Measurements from ENCODE around the gene PSEN2. TPM values are rescaled to one million over a fixed set of nuclear protein-coding genes. Genes with fewer than 3 reads are reported as not detected.

PSEN2 gene
- total and polyA plus RNA-seq, 2 experiments from 2014 or later, result 12.9 to 14.3 TPM

DNA sequence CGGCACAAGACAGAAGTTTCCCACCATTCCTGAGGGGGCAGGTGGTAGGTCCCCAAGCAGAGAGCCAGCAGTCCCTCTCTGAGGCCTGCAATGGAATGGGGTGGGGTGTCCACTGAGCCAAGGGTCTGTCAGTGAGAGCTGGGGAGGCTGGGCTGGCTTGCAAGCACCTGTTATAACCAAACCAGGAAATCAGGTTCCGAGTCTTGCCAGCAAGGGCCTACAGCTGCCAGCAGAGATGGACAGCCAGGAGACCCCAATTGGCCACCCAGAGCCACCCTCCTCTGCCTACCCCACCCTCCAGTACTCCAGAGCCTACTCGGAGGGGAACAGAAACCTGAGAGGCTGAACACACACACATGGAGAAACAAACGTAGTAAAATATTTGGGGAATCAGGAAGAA lies 32.2 kb downstream of the PSEN2 start:
- Histone ChIP-seq H3K36me3 (replicated peaks; ENCODE audit: insufficient read depth, low read depth) (no peaks in the 10 kb centered on the region), H2AFZ (no peak overlapping the region), H3K9me2 (replicated peaks; ENCODE audit: insufficient read depth) (no peaks in the 10 kb centered on the region), H4K20me1 (ENCODE audit: insufficient read depth, poor library complexity, severe bottlenecking) (no peaks in the 10 kb centered on the region), H3K9me3 (ENCODE audit: low read depth) (no peaks in the 10 kb centered on the region), H3K4me3 (no peak overlapping the region), H3K4me2 (no peak overlapping the region), H3K79me2 (no peaks in the 10 kb centered on the region), H3K27me3 (no peaks in the 10 kb centered on the region), H3K4me1 (ENCODE audit: insufficient read depth) (no peaks in the 10 kb centered on the region), H3K27ac (no peak overlapping the region)
- no peak for DNase-seq (ENCODE audit: low spot score)
- WGBS (ENCODE audit: low lambda C conversion rate, missing lambda C conversion rate), result 91% methylated on average over 4 of the region's 4 CpGs
- TF ChIP-seq EZH2 (IDR thresholded peaks at IDR 0.05; ENCODE audit: borderline replicate concordance) (no peak), EZH2phosphoT487 (IDR thresholded peaks at IDR 0.05; ENCODE audit: low read depth, severe bottlenecking, unreplicated experiment) (no peak)
- TF ChIP-seq, protein P1, sequence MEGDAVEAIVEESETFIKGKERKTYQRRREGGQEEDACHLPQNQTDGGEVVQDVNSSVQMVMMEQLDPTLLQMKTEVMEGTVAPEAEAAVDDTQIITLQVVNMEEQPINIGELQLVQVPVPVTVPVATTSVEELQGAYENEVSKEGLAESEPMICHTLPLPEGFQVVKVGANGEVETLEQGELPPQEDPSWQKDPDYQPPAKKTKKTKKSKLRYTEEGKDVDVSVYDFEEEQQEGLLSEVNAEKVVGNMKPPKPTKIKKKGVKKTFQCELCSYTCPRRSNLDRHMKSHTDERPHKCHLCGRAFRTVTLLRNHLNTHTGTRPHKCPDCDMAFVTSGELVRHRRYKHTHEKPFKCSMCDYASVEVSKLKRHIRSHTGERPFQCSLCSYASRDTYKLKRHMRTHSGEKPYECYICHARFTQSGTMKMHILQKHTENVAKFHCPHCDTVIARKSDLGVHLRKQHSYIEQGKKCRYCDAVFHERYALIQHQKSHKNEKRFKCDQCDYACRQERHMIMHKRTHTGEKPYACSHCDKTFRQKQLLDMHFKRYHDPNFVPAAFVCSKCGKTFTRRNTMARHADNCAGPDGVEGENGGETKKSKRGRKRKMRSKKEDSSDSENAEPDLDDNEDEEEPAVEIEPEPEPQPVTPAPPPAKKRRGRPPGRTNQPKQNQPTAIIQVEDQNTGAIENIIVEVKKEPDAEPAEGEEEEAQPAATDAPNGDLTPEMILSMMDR (IDR thresholded peaks at IDR 0.05; ENCODE audit: poor library complexity), result no peak

DNA sequence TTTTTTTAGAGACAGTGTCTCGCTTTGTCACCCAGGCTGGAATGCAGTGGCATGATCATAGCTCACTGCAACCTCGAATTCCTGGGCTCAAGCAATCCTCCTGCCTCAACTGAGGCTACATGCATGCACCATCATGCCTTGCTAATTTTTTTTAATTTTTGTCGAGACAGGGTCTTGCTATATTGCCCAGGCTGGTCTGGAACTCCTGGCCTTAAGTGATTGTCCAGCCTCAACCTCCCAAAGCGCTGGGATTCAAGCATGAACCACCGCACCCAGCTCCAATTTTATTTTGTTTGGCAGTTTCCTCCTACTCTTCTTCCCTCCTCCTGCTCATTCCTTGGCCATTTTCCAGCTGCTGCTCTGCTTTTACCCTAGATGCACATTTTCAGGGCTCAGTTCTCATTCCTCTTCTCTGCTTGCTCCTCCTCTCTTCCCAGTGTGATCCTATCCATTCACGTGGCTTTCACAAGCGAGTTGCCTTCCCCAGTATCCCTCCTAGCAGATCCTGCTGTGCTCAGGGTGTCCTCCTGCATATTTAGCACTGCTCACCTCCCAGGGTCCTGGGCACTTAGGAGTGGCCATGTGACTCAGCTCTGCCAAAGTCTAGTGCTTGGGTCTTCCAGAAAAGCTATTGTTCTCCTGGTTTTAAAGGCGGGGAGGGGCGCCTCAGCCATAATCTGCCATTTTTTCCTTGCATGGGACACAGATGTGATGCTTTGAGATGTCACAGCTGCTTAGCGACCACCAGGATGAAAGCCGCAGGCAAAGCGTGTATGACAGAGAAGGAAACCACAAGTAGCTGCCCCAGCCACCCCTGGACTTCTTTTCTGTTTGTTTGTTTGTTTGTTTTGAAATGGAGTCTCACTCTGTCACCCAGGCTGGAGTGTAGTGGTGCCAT lies 33.7 kb downstream of the PSEN2 start:
- Histone ChIP-seq H3K27ac (no peak overlapping the region), H3K4me3 (no peak overlapping the region), H3K4me1 (ENCODE audit: insufficient read depth) (no peaks in the 10 kb centered on the region), H3K9me2 (replicated peaks; ENCODE audit: insufficient read depth) (no peaks in the 10 kb centered on the region), H2AFZ (no peak overlapping the region), H4K20me1 (ENCODE audit: insufficient read depth, poor library complexity, severe bottlenecking) (no peaks in the 10 kb centered on the region), H3K4me2 (no peak overlapping the region), H3K27me3 (no peaks in the 10 kb centered on the region), H3K36me3 (replicated peaks; ENCODE audit: insufficient read depth, low read depth) (no peaks in the 10 kb centered on the region), H3K79me2 (no peaks in the 10 kb centered on the region), H3K9me3 (ENCODE audit: low read depth) (no peaks in the 10 kb centered on the region)
- 81% methylated on average over 12 of the region's 12 CpGs for WGBS (ENCODE audit: low lambda C conversion rate, missing lambda C conversion rate)
- TF ChIP-seq EZH2 (IDR thresholded peaks at IDR 0.05; ENCODE audit: borderline replicate concordance), result no peak
- TF ChIP-seq EZH2phosphoT487 (IDR thresholded peaks at IDR 0.05; ENCODE audit: low read depth, severe bottlenecking, unreplicated experiment), result no peak
- TF ChIP-seq, protein P1 (IDR thresholded peaks at IDR 0.05; ENCODE audit: poor library complexity), result no peak
- no peak for DNase-seq (ENCODE audit: low spot score)

DNA sequence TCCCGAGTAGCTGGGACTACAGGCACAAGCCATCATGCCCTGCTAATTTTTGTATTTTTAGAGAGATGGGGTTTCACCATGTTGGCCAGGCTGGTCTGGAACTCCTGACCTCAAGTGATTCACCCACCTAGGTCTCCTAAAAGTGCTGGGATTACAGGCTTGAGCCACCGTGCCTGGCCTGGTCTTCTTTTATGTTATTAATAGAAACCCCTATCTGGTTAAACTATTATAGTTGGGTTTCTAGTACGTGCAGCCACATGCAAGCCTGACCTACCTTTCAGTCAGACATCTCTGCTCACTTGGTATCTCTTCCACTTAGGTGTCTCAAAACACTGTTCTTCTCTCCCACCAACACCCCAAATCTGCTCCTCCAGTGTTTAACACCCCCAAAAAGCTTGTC lies 34.4 kb downstream of the PSEN2 start:
- Histone ChIP-seq H3K27ac (no peak overlapping the region), H3K27me3 (no peaks in the 10 kb centered on the region), H4K20me1 (ENCODE audit: insufficient read depth, poor library complexity, severe bottlenecking) (no peaks in the 10 kb centered on the region), H3K36me3 (replicated peaks; ENCODE audit: insufficient read depth, low read depth) (no peaks in the 10 kb centered on the region), H3K4me3 (no peak overlapping the region), H2AFZ (no peak overlapping the region), H3K79me2 (no peaks in the 10 kb centered on the region), H3K9me2 (replicated peaks; ENCODE audit: insufficient read depth) (no peaks in the 10 kb centered on the region), H3K4me2 (no peak overlapping the region), H3K9me3 (ENCODE audit: low read depth) (no peaks in the 10 kb centered on the region), H3K4me1 (ENCODE audit: insufficient read depth) (no peaks in the 10 kb centered on the region)
- DNase-seq (ENCODE audit: low spot score), result no peak
- TF ChIP-seq, protein P1 (IDR thresholded peaks at IDR 0.05; ENCODE audit: poor library complexity), result no peak
- no peak for TF ChIP-seq EZH2 (IDR thresholded peaks at IDR 0.05; ENCODE audit: borderline replicate concordance)
- TF ChIP-seq EZH2phosphoT487 (IDR thresholded peaks at IDR 0.05; ENCODE audit: low read depth, severe bottlenecking, unreplicated experiment), result no peak
- 93% methylated on average over 3 of the region's 3 CpGs for WGBS (ENCODE audit: low lambda C conversion rate, missing lambda C conversion rate)

All from hepatocyte (in vitro differentiated cells).